SK-N-SH treated with all-trans-retinoic acid at 6 μM for 48 hours (cell line): ENCODE results near the gene EPHB2.

Source experiments
- ATAC-seq: fragments of 200-7000 bp; cut with Tn5 transposase; 3 replicates; pipeline ENCODE4 v1.9.1; 2020; ENCODE audit warnings: mild to moderate bottlenecking, moderate library complexity
- CREB5 ChIP-seq: fragments of 250-450 bp; sonication (Bioruptor Pico); IDR thresholded peaks from 2 replicates; pipeline ENCODE4 v1.5.1; 2020; ENCODE audit warnings: low read depth, mild to moderate bottlenecking, moderate library complexity
- CSDC2 ChIP-seq: fragments of 250-450 bp; sonication (Bioruptor Pico); IDR thresholded peaks from 2 replicates; pipeline ENCODE4 v1.5.0; 2020; ENCODE audit warnings: mild to moderate bottlenecking, moderate library complexity
- CSRNP3 ChIP-seq: fragments of 250-450 bp; sonication (Bioruptor Pico); IDR thresholded peaks from 2 replicates; pipeline ENCODE4 v1.5.1; 2021; ENCODE audit warnings: mild to moderate bottlenecking, moderate library complexity
- ESRRG ChIP-seq: fragments of 250-450 bp; sonication (Bioruptor Pico); IDR thresholded peaks from 2 replicates; pipeline ENCODE4 v1.6.1; 2021; ENCODE audit warnings: mild to moderate bottlenecking
- GLIS3 ChIP-seq: fragments of 250-450 bp; sonication (Bioruptor Pico); IDR thresholded peaks from 2 replicates; pipeline ENCODE4 v1.5.0; 2020; ENCODE audit warnings: mild to moderate bottlenecking, moderate library complexity
- OSR1 ChIP-seq: fragments of 250-450 bp; sonication (Bioruptor Pico); IDR thresholded peaks from 2 replicates; pipeline ENCODE4 v1.8.0; 2022; ENCODE audit warnings: moderate library complexity, mild to moderate bottlenecking, inconsistent platforms
- PATZ1 ChIP-seq: fragments of 250-450 bp; sonication (Bioruptor Pico); IDR thresholded peaks from 2 replicates; pipeline ENCODE4 v1.8.0; 2020; ENCODE audit warnings: mild to moderate bottlenecking, moderate library complexity, borderline replicate concordance
- POU6F1 ChIP-seq: fragments of 250-450 bp; sonication (Bioruptor Pico); IDR thresholded peaks from 2 replicates; pipeline ENCODE4 v1.8.0; 2021; ENCODE audit warnings: low read depth, mild to moderate bottlenecking, moderate library complexity, borderline replicate concordance
- PPARA ChIP-seq: fragments of 250-450 bp; sonication (Bioruptor Pico); IDR thresholded peaks from 2 replicates; pipeline ENCODE4 v1.5.0; 2020; ENCODE audit warnings: mild to moderate bottlenecking, borderline replicate concordance
- RARB ChIP-seq: fragments of 250-450 bp; sonication (Bioruptor Pico); IDR thresholded peaks from 2 replicates; pipeline ENCODE4 v1.8.0; 2021; ENCODE audit warnings: mild to moderate bottlenecking, moderate library complexity
- SNAI2 ChIP-seq: fragments of 250-450 bp; sonication (Bioruptor Pico); IDR thresholded peaks from 2 replicates; pipeline ENCODE4 v1.5.0; 2020; ENCODE audit warnings: mild to moderate bottlenecking, moderate library complexity
- TCF4 ChIP-seq: fragments of 250-450 bp; sonication (Bioruptor Pico); IDR thresholded peaks from 2 replicates; pipeline ENCODE4 v1.8.0; 2021; ENCODE audit warnings: mild to moderate bottlenecking, moderate library complexity, borderline replicate concordance
- TOX ChIP-seq: fragments of 250-450 bp; sonication (Bioruptor Pico); IDR thresholded peaks from 2 replicates; pipeline ENCODE4 v1.8.0; 2021; ENCODE audit warnings: mild to moderate bottlenecking, moderate library complexity, borderline replicate concordance
- TSHZ2 ChIP-seq: fragments of 250-450 bp; sonication (Bioruptor Pico); IDR thresholded peaks from 2 replicates; pipeline ENCODE4 v1.5.0; 2020; ENCODE audit warnings: mild to moderate bottlenecking, moderate library complexity
- ZC3H10 ChIP-seq: fragments of 250-450 bp; sonication (Bioruptor Pico); IDR thresholded peaks from 2 replicates; pipeline ENCODE4 v1.5.1; 2021; ENCODE audit warnings: mild to moderate bottlenecking, moderate library complexity
- ZNF565 ChIP-seq: fragments of 450-650 bp; formaldehyde crosslinking; conservative IDR thresholded peaks from 2 replicates; pipeline ENCODE4 v1.5.0; 2020; ENCODE audit warnings: low read depth, mild to moderate bottlenecking, moderate library complexity
- ZNF70 ChIP-seq: fragments of 450-650 bp; formaldehyde crosslinking; IDR thresholded peaks from 2 replicates; pipeline ENCODE4 v1.5.0; 2020; ENCODE audit warnings: mild to moderate bottlenecking, moderate library complexity
- ZNF8 ChIP-seq: fragments of 450-650 bp; formaldehyde crosslinking; IDR thresholded peaks from 2 replicates; pipeline ENCODE4 v1.5.0; 2020; ENCODE audit warnings: mild to moderate bottlenecking, moderate library complexity

EPHB2 gene

GRCh38 chr1:22860414-22860800 is 149.8 kb downstream of the EPHB2 start:
- no peak for TF ChIP-seq OSR1 (CRISPR knock-in tag)
- TF ChIP-seq ZNF70 (CRISPR knock-in tag) = no peak
- no peak for ATAC-seq

GRCh38 chr1:22860883-22861385 is 150.3 kb downstream of the EPHB2 start:
- TF ChIP-seq ZNF70 (CRISPR knock-in tag) (no peak), GLIS3 (CRISPR knock-in tag) (no peak), POU6F1 (CRISPR knock-in tag) (no peak), TOX (CRISPR knock-in tag) (no peak), PPARA (CRISPR knock-in tag) (no peak), TSHZ2 (no peak), ZNF8 (no peak), ZNF565 (no peak), ESRRG (CRISPR knock-in tag) (no peak), CREB5 (CRISPR knock-in tag) (no peak), CSRNP3 (CRISPR knock-in tag) (no peak), PATZ1 (no peak), CSDC2 (no peak), TCF4 (CRISPR knock-in tag) (no peak)

GRCh38 chr1:22861764-22862440 is 151.3 kb downstream of the EPHB2 start:
- TF ChIP-seq RARB (CRISPR knock-in tag) (no peak), SNAI2 (no peak), ZNF8 (no peak)
- ATAC-seq = peak; percentile 95

More at GRCh38 chr1:22860883-22861385, 150.3 kb downstream of the EPHB2 start:
- no peak for ATAC-seq

GRCh38 chr1:22862752-22863151 is 152.1 kb downstream of the EPHB2 start:
- ATAC-seq = no peak
- no peak for TF ChIP-seq ZNF70 (CRISPR knock-in tag)
- no peak for TF ChIP-seq GLIS3 (CRISPR knock-in tag)
- no peak for TF ChIP-seq PATZ1
- no peak for TF ChIP-seq CREB5 (CRISPR knock-in tag)
- TF ChIP-seq POU6F1 (CRISPR knock-in tag) = no peak
- no peak for TF ChIP-seq CSDC2
- no peak for TF ChIP-seq ZC3H10 (CRISPR knock-in tag)
- no peak for TF ChIP-seq ESRRG (CRISPR knock-in tag)
- TF ChIP-seq PPARA (CRISPR knock-in tag) = no peak
- no peak for TF ChIP-seq CSRNP3 (CRISPR knock-in tag)
